CD14-positive monocyte (primary cell): ENCODE data around the gene PI4K2A. TPM values are rescaled to one million over a fixed set of nuclear protein-coding genes. Genes with fewer than 3 reads are reported as not detected.

Source experiments
- DNase-seq, 3 donors: peaks; one replicate each; pipeline ENCODE4 v3.0.0-alpha.2; 2011 to 2022
- H2AFZ ChIP-seq: 2 replicates; pipeline ENCODE4 v1.6.0; 2012; ENCODE audit warnings: mild to moderate bottlenecking, low read depth, low read length, inconsistent platforms; ENCODE audit not compliant: insufficient read depth, poor library complexity, severe bottlenecking
- H3K27ac ChIP-seq, 2 donors: 1 replicate in 1 of 2; 2 replicates in 1 of 2; pipeline ENCODE4 v1.5.1; 2012 to 2013; ENCODE audit warnings: low read length in 2 of 2, control low read depth in 1 of 2, inconsistent platforms in 1 of 2, low read depth in 1 of 2, mild to moderate bottlenecking in 1 of 2
- H3K27me3 ChIP-seq, 2 donors: one replicate each; pipeline versions ENCODE4 v1.6.0 to v1.6.1; 2011 to 2013; ENCODE audit warnings: low read length in 2 of 2; ENCODE audit not compliant: control insufficient read depth in 2 of 2, insufficient read depth in 2 of 2
- H3K36me3 ChIP-seq, 2 donors: replicated peaks in 1 of 2; 1 replicate in 1 of 2; 2 replicates in 1 of 2; pipeline versions ENCODE4 v1.5.1 to v1.6.1; 2012 to 2013; ENCODE audit warnings: low read length in 2 of 2, control low read depth in 1 of 2, inconsistent platforms in 1 of 2, mild to moderate bottlenecking in 1 of 2; ENCODE audit not compliant: insufficient read depth in 2 of 2, control insufficient read depth in 1 of 2
- H3K4me1 ChIP-seq, 2 donors: 1 replicate in 1 of 2; 2 replicates in 1 of 2; pipeline versions ENCODE4 v1.5.1 to v1.6.1; 2012 to 2013; ENCODE audit warnings: low read length in 2 of 2, control low read depth in 1 of 2, inconsistent platforms in 1 of 2, mild to moderate bottlenecking in 1 of 2, moderate library complexity in 1 of 2; ENCODE audit not compliant: insufficient read depth in 2 of 2, control insufficient read depth in 1 of 2
- H3K4me2 ChIP-seq: replicated peaks from 2 replicates; pipeline ENCODE3; 2012; ENCODE audit warnings: low read length, moderate library complexity, mild to moderate bottlenecking; ENCODE audit not compliant: poor library complexity, severe bottlenecking; ENCODE audit errors: extremely low read depth
- H3K4me3 ChIP-seq, 3 experiments: fragments of 200-600 bp in 1 of 3; sonication (generic) in 1 of 3; replicated peaks in 1 of 3; 1 replicate in 2 of 3; 2 replicates in 1 of 3; pipeline ENCODE4 v1.5.1; 2011 to 2013; ENCODE audit warnings: low read length in 3 of 3, mild to moderate bottlenecking in 3 of 3, control low read depth in 2 of 3, low read depth in 2 of 3, inconsistent platforms in 1 of 3, moderate library complexity in 1 of 3
- H3K79me2 ChIP-seq: 2 replicates; pipeline ENCODE4 v1.6.0; 2012; ENCODE audit warnings: mild to moderate bottlenecking, control low read depth, inconsistent platforms, low read length, moderate library complexity; ENCODE audit not compliant: insufficient read depth
- H3K9ac ChIP-seq: 2 replicates; pipeline ENCODE4 v1.6.0; 2017; ENCODE audit warnings: low read length, mild to moderate bottlenecking; ENCODE audit not compliant: insufficient read depth, poor library complexity, severe bottlenecking
- H3K9me3 ChIP-seq, 2 donors: replicated peaks in 1 of 2; 1 replicate in 1 of 2; 2 replicates in 1 of 2; pipeline versions ENCODE4 v1.5.1 to v1.6.1; 2012 to 2013; ENCODE audit warnings: low read length in 2 of 2, control low read depth in 1 of 2; ENCODE audit not compliant: control insufficient read depth in 1 of 2, insufficient read depth in 1 of 2
- H4K20me1 ChIP-seq: 2 replicates; pipeline ENCODE4 v1.6.0; 2012; ENCODE audit warnings: mild to moderate bottlenecking, low read length, control low read depth, moderate library complexity; ENCODE audit not compliant: insufficient read depth
- H3K27ac Mint-ChIP-seq, 7 donors: one replicate each; pipeline ENCODE4 v1.8.0; 2020; ENCODE audit warnings: mild to moderate bottlenecking in 7 of 7, mixed read lengths in 7 of 7, moderate library complexity in 6 of 7, inconsistent platforms in 2 of 7
- H3K27me3 Mint-ChIP-seq, 3 donors: one replicate each; pipeline ENCODE4 v1.8.0; 2021 to 2022; ENCODE audit warnings: low read depth in 3 of 3, mild to moderate bottlenecking in 3 of 3, mixed read lengths in 3 of 3, moderate library complexity in 3 of 3, inconsistent platforms in 1 of 3
- H3K36me3 Mint-ChIP-seq, 2 donors: one replicate each; pipeline ENCODE4 v1.8.0; 2020; ENCODE audit warnings: mixed read lengths in 2 of 2, inconsistent platforms in 1 of 2, mild to moderate bottlenecking in 1 of 2
- H3K4me1 Mint-ChIP-seq: one replicate; pipeline ENCODE4 v1.8.0; 2020; ENCODE audit warnings: mild to moderate bottlenecking, mixed read lengths
- H3K4me3 Mint-ChIP-seq, 2 donors: one replicate each; pipeline ENCODE4 v1.8.0; 2020; ENCODE audit warnings: mild to moderate bottlenecking in 2 of 2, mixed read lengths in 2 of 2, moderate library complexity in 1 of 2
- H3K9me3 Mint-ChIP-seq, 7 donors: one replicate each; pipeline ENCODE4 v1.8.0; 2020 to 2022; ENCODE audit warnings: mixed read lengths in 7 of 7, mild to moderate bottlenecking in 6 of 7, moderate library complexity in 6 of 7, inconsistent platforms in 2 of 7
- WGBS: methylation state at CpG from one replicate; pipeline ENCODE4 v1.1.5; 2013; ENCODE audit warnings: missing lambda C conversion rate; ENCODE audit not compliant: insufficient coverage; 5-methylcytosine and 5-hydroxymethylcytosine counted together
- intact Hi-C, 2 donors: fragments of 100-400 bp; cut with micrococcal nuclease; formaldehyde crosslinking; loops; one replicate each; pipeline versions ENCODE4 v1.15.0 to v1.15.1; 2023
- polyA plus RNA-seq, 3 donors: library from polyadenylated mRNA; depleted of rRNA in 1 of 3; unstranded in 2 of 3; stranded (reverse) in 1 of 3; fragments of 300-500 nt in 2 of 3; fragments of >200 nt in 1 of 3; fragmentation: Illumina TruSeq in 2 of 3; gene quantifications; 1 replicate in 2 of 3; 2 replicates in 1 of 3; pipeline ENCODE4 v1.2.3, GENCODE V29; 2012 to 2021
- TF ChIP-seq, protein P1 (sequence below): fragments of 200-600 bp; IDR thresholded peaks from one replicate; pipeline ENCODE4 v1.8.0; 2022; ENCODE audit warnings: antibody characterized with exemption, mild to moderate bottlenecking

PI4K2A gene
- polyA plus RNA-seq, 3 donors = 5.8 to 16.4 (median 6.7) TPM

DNA sequence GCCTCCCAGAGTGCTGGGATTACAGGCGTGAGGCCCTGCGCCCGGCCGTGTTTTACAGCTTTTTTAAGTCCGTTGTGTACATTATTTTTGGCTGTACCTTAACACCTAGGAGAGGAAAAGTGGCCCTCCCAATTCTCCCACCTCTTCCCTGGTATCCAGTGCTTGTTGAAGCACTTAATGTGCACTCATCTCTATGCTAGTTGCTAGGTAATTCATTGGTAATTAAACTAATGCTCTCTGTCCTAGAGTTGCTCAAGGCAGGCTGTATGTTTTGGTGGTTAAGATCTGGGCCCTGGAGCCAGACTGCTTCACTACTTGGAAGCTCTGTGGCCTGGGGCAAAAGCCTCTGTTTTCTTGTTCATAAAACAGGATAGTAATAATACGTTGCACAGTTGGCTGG, 27.0 kb downstream of the PI4K2A start:
- no peaks in the 10 kb centered on the region for H4K20me1 ChIP-seq
- Mint-ChIP-seq H3K36me3 (peaks cover 69 to 82% of the 10 kb centered on the region in 2 donors), H3K9me3 (no peaks in the 10 kb centered on the region), H3K4me1 (no peaks in the 10 kb centered on the region), H3K27me3 (no peaks in the 10 kb centered on the region), H3K27ac (no peak overlapping the region), H3K4me3 (no peak overlapping the region)
- TF ChIP-seq, protein P1, sequence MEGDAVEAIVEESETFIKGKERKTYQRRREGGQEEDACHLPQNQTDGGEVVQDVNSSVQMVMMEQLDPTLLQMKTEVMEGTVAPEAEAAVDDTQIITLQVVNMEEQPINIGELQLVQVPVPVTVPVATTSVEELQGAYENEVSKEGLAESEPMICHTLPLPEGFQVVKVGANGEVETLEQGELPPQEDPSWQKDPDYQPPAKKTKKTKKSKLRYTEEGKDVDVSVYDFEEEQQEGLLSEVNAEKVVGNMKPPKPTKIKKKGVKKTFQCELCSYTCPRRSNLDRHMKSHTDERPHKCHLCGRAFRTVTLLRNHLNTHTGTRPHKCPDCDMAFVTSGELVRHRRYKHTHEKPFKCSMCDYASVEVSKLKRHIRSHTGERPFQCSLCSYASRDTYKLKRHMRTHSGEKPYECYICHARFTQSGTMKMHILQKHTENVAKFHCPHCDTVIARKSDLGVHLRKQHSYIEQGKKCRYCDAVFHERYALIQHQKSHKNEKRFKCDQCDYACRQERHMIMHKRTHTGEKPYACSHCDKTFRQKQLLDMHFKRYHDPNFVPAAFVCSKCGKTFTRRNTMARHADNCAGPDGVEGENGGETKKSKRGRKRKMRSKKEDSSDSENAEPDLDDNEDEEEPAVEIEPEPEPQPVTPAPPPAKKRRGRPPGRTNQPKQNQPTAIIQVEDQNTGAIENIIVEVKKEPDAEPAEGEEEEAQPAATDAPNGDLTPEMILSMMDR = no peak
- peaks cover 70 to 83% of the 10 kb centered on the region in 2 donors for H3K36me3 ChIP-seq
- H3K27ac ChIP-seq = no peak overlapping the region
- H3K9me3 ChIP-seq = no peaks in the 10 kb centered on the region
- no peaks in the 10 kb centered on the region for H3K4me1 ChIP-seq
- intact Hi-C loops = loop anchor here in 1 of 2 donors (10.0 kb wide), 1 partner anchor 93 kb away; the partner anchor contains the start of gene ANKRD2
- H3K4me3 ChIP-seq = no peak overlapping the region
- no peaks in the 10 kb centered on the region for H3K79me2 ChIP-seq
- WGBS = 94% methylated on average over 5 of the region's 6 CpGs
- no peak overlapping the region for H2AFZ ChIP-seq
- no peak overlapping the region for H3K9ac ChIP-seq
- H3K27me3 ChIP-seq = no peaks in the 10 kb centered on the region
- no peak overlapping the region for H3K4me2 ChIP-seq
- DNase-seq = no peak

DNA sequence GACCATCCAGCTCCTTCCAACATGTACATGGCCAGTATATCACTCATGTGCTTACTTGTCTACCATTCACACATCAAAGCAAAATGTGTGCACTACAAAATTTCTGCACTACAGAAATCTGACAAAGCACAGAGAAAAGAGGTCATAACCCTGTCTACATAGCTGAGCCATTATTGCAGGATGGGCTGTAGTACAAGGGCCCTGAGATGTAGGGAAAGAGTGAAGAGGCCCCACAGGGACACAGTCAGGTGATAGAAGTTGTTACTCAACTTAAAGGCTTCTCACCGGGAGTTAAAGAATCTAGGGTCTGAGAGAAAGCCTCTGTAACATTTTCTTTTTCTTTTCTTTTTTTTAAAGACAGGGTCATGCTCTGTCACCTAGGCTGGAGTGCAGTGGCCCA, 29.1 kb downstream of the PI4K2A start:
- intact Hi-C loops = loop anchor here in 1 of 2 donors (10.0 kb wide), 1 partner anchor 95 kb away; the partner anchor contains the start of gene ANKRD2
- H3K27ac Mint-ChIP-seq = no peak overlapping the region
- no peak overlapping the region for H3K9ac ChIP-seq
- H3K9me3 ChIP-seq = no peaks in the 10 kb centered on the region
- DNase-seq = no peak
- no peak overlapping the region for H2AFZ ChIP-seq
- H3K79me2 ChIP-seq = no peaks in the 10 kb centered on the region
- TF ChIP-seq, protein P1 = no peak
- H3K27ac ChIP-seq = no peak overlapping the region
- H3K9me3 Mint-ChIP-seq = no peaks in the 10 kb centered on the region
- WGBS = no CpG with 5 or more reads among the region's 1 CpG
- H3K36me3 ChIP-seq = peaks cover 70 to 84% of the 10 kb centered on the region in 2 donors
- H4K20me1 ChIP-seq = no peaks in the 10 kb centered on the region
- no peaks in the 10 kb centered on the region for H3K27me3 Mint-ChIP-seq
- H3K4me1 ChIP-seq = no peaks in the 10 kb centered on the region
- peaks cover 3% of the 10 kb centered on the region for H3K4me1 Mint-ChIP-seq
- no peaks in the 10 kb centered on the region for H3K27me3 ChIP-seq
- no peak overlapping the region for H3K4me3 Mint-ChIP-seq
- no peak overlapping the region for H3K4me2 ChIP-seq
- no peak overlapping the region for H3K4me3 ChIP-seq
- peaks cover 70 to 84% of the 10 kb centered on the region in 2 donors for H3K36me3 Mint-ChIP-seq
